ENCODE data around the gene SEPTIN5.
"Not testable (repeated sequence)": the region's sequence is repeated elsewhere in the genome, so short reads cannot be mapped to it uniquely, and the experiment has no call there.

Gene SEPTIN5

DNA sequence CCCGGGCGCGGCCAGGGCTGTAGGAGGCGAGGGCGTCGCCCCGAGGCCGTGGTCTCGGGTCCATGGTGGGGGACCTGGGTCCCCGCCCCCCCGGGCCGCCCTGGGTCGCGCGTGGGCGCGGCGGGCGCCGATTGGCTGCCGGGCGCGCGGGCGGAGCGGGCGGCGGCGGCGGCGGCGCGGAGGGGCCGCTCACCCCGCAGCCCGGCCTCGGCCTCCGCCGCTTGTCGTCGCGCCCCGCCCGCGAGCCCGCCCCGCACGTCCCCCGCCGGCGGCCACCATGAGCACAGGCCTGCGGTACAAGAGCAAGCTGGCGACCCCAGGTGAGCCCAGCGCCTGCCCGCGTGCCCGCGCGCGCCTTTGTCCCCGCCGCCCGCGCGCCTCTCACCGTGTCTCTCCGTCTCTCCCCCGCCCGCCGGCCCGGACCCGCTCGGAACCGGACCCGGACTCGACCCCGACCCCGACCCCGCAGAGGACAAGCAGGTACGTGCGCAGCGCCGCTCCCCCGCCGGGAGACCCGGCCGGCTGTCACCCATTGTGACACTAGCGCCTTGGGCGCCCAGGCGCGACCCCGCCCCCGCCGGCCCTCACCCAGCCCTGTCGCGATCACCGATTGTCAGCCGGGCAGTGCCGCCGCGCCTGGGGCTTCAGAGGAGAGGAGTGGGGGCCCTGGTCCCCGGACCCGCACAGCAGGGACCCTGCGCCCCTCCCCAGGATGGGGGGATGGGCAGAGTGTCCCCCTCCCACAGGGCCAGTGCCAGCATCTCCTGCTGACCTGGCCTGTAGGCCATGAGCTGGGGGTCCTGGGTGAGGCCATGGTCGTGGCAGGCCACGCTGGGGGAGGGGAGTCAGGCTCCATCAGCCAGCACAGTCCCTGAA lies at the start of gene SEPTIN5:
TSS of gene SEPTIN5 (plus strand) at position 192 of the 876 bp plus-strand sequence. CDS start at position 278, 86 bp downstream.
- no peak for DNase-seq

DNA sequence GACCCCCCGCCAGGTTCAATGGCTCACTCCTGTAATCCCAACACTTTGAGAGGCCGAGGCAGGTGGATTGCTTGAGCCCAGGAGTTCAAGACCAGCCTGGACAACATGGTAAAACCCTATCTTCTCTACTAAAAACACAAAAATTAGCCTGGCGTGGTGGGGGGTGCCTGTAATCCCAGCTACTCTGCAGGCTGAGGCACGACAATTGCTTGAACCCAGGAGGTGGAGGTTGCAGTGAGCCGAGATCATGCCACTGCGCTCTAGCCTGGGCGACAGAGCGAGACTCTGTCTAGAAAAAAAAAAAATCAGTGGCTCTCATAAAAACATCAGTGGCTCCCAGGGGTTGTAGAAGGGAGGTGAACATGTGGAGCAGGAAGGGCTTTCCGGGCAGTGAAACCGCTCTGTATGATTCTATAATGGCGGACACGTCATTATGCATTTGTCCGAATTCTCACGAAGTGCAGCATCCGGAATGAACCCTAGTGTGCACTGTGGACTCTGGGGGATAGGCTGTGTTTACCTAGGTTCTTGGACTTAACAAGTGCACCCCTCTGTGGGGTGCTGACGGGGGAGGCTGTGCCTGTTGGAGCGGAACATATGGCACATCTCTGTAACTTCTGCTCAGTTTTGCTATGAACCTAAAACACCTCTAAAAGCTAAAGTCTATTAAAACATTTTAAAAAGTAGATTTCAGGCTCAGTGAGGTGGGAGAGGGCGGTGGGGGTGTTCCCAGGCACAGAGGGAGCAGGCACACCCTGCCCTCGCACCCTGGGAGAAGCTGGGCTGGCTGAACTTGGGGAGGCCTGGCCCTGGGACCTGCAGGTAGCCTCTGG lies 49.1 kb upstream of the SEPTIN5 start:
- no peak for DNase-seq

DNA sequence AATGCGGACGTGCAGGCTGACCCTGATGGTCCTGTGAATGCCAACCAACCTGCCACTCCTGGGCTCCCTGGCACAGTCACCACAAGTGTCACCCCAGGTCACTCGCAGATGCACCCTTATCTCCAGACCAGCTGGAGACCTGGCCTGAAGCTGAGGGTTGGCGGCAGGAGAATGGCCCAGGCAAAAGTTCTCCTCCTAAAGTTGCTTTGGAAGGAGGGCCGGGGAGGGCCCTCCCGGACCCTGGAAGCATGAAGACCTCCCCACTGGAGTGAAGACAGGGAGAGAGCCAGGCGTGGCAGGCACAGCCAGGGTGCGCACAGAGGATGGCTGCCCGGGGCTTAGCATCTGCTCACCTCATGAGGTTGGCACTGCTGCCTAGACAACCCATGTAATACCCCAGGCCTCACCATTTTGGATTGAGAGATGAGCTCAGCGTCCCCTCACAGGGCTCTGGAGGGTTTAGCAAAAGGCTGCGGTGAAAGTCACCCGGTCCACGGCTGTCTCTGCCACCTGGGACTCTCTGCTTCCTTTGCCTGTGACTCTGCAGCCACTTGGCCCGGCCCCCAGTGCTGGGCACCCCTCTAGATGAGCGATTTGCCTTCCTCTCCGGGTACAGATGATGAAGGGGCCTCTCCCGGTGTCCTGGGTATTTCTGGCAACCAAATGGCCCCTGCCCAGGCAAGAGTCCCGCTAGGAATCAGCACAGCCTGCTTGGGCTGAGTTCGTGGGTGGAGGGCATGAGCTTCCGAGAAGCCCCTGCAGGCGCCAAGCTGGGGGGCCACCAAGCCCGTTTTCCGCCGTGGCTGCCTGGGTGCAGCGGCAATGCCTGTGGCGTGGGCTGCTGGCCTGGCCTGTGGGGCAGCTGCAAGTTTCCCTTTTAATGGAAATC lies 48.3 kb upstream of the SEPTIN5 start:
- DNase-seq = no peak

DNA sequence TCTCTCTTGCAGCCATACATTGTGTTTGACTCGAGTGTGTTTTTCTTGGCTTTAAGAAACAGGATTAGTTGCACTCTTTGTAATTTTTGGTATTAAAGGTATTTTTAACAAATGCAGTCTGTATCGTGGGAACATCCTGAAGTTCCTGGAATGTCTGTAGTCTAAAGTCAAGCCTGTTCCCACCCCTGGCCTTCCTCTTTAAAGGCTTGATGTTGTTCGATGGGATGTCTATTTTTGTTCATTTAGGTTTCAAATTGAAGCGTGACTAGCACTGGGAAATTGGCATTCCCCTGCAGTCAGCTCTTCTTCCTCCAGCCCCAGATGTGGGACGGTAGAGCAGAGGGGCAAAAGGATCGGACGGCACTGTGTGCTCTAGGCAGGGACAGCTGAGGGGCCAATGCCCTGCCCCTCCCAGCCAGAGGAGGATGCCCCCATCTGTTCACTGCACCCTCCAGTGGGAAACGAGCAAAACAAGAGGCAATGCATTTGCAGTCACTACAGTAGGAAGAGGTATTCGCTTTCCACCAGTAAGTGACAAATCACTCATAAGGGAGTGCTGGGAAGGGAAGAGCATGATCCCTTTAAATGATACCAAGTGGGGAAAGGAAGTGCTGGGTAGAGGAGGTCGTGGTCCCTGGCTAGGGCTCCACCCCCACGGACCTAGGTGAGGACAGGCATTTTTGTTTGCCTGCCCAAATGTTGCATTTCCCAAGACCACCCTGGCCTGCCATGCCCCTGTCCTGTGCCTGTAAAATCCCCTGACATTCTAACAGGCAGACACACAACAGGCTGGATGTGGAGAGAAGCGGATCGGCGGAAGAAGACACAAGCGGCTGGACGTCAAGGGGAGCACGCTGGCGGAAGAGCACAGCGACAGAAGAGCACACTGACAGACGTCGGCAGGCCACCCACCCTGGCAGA lies 47.4 kb upstream of the SEPTIN5 start:
- no peak for DNase-seq

DNA sequence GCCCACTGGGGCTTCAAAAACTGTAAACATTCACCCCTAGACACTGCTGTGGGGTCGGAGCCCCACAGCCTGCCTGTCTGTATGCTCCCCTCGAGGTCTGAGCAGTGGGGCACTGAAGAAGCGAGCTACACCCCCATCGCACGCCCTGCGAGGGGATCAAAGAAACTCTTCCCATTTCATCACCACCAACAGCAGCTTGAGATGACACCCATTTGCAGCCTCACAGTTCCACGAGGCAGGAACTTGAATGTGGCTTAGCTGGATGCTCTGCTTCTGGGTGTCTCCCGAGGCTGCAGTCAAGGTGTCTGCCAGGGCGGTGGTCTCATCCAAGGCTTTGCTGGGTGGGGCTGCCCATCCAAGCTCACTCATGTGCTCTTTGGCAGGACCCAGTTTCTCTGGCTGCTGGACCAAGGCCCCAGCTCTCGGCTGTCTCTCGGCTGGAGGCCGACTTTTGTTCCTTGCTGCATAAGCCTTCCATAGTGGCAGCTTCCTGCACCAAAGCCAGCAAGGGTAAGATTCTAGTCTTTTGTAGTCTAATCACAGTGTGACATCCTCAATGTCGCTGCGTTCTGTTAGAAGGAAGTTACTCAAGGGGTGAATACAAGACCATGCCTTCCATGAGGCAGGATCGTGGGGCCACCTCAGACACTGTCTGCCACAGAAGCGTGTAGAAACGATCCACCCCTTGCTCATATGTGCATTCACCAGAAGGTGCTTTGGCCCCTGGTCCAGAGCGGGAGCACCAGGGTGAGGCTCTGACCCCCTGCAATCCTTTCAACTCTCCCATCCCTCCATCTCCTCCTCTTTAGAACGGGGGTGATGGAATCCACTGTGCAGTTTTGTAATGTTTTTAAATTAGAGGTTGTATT lies 46.2 kb upstream of the SEPTIN5 start:
- DNase-seq = no peak

DNA sequence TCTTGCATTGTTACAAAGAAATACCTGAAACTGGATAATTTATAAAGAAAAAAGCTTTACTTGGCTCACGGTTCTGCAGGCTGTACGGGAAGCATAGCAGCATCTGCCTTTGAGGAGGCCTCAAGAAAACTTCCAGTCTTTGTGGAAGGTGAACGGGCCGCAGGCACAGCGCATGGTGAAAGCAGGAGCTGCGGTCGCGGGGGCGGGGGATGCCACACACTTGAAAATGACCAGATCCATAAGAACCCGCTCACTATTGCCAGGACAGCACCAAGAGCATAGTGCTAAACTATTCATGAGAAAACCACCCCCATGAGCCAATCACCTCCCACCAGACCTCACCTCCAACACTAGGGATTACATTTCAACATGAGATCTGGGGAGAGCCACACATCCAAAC lies 45.6 kb upstream of the SEPTIN5 start:
- no peak for DNase-seq

DNA sequence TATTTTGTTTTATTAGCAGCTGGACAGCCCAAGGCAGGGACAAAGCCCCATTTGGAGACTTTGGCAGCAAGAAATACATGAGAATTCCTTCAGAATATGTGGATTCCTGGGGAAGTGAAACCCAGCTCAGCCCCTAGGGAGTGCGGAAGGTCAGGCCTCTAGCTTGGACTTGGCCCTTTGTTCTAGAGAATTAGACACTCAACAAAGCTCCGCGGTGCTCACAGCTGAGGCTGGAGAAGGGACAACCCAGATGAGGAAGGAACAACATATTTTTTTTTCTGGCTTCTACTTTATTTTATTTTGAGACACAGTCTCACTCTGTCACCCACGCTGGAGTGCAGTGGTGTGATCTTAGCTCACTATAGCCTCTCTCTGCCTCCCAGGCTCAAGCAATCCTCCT lies 44.7 kb upstream of the SEPTIN5 start:
- DNase-seq = no peak

DNA sequence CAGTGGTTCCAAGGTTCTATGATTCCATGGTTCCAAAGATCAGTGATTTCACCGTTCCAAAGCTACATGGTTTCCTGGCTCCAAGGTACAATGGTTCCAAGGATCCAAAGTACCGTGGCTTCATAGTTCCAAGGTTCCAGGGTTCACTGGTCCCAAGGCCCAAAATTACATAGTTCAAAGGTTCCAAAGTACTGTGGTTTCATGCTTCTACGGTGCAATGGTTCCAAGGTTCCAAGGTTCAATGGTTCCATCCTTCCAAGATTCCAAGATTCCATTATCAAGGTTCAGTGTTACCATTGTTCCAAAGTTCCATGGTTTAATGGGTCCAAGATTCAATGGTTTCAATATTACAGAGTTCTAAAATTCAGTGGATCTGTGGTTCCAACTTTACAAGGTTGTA lies 43.0 kb upstream of the SEPTIN5 start:
- DNase-seq = no peak

DNA sequence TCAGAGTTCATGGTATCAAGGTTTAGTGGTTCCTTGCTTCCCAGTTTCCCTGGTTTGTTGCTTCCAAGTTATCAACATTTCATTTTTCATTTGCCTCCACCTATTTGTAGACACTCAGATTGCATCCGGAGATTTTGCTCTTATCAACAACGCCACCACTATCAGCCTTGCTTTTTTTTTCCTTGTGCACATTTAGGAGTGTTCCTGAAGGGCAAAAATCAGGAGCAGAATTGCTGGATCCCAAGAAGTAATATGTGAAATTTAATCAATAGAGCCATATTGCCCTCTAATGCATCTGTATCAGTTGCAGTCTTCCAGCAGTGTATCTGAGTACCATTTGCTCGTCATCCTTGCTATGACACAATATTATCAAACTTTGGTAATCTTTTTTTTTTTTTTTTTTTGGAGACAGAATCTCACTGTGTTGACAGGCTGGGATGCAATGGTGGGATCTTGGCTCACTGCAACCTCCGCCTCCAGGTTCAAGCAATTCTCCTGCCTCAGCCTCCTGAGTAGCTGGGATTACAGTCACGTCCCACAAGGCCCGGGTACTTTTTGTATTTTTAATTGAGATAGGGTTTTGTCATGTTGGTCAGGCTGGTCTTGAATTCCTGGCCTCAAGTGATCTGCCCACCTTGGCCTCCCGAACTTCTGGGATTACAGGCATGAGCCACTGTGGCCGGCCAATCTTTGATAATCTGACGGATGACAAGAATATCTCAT lies 42.1 kb upstream of the SEPTIN5 start:
- DNase-seq = no peak

DNA sequence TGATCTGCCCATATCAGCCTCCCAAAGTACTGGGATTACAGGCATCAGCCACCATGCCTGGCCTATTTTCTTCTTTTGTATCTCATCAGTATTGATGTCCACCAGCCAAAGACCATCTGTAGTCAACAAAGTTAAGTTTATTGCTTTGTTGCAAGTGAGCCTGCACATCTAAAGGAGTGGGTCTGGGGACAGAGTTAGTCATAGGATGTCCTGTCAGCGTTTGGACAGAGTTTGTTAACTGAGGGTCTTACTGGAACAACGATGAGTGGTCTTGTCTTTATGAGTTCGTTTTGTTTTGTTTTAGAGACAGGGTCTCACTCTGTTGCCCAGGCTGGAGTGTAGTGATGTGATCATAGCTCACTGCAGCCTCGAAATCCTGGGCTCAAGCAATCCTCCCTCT lies 40.6 kb upstream of the SEPTIN5 start:
- DNase-seq = no peak

DNA sequence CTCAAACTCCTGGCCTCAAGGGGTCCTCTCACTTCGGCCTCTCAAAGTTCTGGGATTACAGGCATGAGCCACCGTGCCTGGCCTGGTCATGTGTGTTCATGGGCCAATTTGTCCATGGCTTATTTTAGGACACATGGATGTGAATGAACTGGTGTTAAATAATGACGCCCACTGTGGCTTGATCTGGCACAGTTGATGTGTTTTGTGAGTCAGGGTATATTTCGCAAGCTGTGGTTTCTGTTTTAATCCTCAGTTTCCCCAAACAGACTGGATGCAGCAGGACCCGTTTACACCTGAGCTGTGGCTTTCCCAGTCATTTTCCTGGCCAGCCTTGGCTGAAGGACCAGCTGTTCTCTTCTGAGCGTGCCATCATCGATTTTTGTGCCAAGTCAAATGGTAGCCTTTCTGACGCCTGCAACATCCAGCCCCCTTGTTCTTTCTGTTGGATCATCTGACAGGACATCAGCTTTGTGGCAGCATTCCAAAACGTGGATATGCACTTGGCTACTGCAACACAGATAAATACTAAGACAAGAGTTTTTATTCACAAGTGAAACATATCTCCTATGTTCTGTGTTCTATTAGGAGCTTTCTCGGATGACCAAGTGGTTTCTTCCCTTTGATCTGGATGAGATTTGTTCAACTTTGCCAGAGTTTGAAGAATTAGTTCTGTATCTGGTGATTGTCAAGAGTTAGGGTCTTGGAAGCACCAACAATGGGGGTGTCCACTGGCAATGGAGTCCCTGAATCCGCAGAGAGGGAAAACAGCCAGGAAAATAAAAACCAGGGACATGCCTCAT lies 40.0 kb upstream of the SEPTIN5 start:
- peak; percentile 92 for DNase-seq

DNA sequence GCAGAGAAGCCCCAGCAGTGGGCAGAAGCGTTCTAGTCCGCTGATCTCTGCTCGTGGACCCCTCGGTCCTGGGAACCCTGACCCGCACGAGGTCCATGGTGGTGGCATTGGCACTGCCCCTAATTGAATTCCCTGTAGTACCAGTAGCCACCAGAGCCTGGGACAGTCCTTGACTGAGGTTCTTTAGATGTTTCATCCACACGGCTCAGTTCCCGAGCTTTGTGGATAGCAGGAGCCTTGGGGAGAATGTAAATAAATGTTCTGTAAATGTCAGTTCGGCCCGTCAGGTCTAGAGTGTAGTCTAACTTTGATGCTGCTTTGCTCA lies 39.4 kb upstream of the SEPTIN5 start:
- DNase-seq = no peak

DNA sequence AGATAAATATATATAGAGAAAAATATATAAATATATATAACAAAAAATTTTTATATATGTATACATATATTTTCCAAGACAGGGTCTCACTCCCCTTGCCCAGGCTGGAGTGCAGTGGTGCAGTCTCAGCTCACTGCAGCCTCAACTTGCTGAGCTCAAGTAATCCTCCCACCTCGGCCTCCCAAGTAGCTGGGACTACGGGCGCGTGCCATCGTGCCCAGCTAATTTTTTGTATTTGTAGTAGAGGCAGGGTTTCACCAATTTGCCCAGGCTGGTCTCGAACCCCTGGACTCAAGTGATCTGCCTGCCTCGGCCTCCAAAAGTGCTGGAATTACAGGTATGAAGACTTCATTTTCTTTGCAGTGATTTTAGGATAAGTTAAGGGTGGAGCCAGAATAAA lies 38.9 kb upstream of the SEPTIN5 start:
- DNase-seq = no peak

DNA sequence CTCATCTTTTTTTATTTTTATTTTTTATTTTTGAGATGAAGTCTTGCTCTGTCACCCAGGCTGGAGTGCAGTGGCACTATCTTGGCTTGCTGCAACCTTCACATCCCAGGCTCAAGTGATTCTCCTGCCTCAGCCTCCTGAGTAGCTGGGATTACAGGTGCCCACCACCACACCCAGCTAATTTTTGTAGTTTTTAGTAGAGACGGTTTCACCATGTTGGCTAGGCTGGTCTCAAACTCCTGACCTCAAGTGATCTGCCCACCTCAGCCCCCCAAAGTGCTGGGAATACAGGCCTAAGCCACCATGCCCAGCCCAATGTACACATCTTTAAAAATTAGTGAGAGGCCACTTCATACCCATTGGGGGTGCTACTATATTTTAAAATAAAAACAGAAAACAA lies 37.9 kb upstream of the SEPTIN5 start:
- not testable (repeated sequence) for DNase-seq

DNA sequence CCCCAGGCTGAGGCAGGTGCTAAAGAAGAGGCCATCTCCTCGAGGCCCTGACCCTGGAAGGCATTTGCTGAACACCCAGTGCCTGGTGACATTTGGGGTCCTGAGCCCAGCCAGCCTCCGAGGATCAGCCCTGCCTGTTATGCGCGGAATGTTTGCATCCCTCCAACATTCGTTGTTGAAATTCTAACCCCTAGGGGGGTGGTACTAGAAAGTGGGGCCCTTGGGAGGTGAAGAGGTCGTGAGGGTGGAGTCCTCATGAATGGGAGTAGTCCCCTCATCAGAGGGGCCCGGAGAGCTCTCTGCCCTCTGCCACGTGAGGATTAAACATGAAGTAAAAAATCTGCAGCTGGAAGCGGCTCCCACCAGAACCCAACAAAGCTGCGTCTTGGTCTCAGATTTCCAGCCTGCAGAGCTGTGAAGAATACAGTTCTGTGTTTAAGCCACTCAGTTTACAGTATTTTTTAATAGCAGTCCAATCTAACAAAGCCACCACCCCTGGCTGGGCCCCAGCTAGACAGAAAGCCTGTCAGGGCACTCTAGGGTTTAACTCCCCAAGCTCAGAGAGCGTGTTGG lies 35.3 kb upstream of the SEPTIN5 start:
- no peak for DNase-seq

DNA sequence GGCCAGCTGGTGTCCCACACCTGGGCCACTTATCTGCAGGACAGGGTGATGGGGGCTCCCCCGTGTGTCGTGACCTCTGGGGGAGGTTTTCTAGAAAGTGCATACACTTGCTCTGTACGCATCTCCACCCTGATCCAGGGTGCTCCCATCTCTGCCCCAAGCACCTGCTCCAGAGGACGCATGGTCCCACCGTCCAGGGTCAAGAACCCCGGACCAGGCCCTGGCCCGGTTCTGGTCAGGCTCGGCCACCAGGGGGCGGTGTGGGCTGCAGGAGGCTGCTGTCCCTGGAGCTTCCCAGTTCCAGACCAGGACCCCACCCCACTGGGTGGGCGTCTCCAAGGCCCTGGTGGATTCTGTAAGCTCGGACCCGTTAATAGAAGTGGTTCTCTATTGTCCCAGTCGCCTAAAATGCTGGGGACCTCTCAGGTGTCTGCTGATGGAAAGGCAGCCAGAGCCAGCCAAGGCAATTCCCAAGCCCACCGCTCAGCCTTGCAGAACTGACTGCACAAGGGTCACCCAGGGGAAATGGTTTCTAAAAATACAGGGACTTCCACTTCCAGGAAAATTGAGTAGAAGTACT lies 34.7 kb upstream of the SEPTIN5 start:
- no peak for DNase-seq

DNA sequence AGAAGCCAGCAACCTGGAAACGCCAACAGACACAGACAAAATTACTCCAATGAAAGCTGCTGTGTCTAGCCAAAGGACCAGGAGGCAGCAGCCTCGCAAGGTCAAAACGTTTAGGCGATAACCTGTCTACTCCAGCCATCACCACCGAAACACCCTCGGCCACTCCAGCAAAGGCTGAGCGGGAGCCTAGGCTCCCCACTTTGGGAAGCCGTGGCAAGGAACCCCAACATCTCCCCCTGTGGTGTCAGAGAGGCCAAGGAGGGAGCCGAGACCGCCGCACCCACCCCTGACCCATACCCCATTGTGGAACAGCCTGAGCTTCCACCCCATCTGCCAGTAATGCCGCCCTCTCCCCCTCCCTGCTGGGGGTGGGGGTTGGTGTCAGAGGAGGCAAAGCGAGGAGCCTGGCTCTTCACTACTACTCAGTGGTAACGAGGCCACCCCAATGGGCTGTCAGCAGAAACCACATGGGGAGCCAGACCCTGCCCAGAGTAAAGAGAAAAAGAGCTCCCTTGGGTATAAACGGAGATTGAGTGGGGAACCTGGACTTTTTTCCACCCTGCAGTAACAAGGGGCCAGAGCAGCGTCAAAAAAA lies 33.9 kb upstream of the SEPTIN5 start:
- no peak for DNase-seq
